Right lobe of liver (tissue), 6 donors: ENCODE results near the gene IFNA6. TPM values are rescaled to one million over a fixed set of nuclear protein-coding genes. Genes with fewer than 3 reads are reported as not detected.
"Not testable (repeated sequence)": the region's sequence is repeated elsewhere in the genome, so short reads cannot be mapped to it uniquely, and the experiment has no call there.

Source experiments
- ATAC-seq, 4 donors: fragments of 200-7000 bp; cut with Tn5 transposase; one replicate each; pipeline ENCODE4 v1.9.1; 2020; ENCODE audit warnings: mild to moderate bottlenecking in 4 of 4, moderate library complexity in 4 of 4
- DNase-seq, 3 donors: peaks; one replicate each; pipeline ENCODE4 v3.0.0-alpha.2; 2020
- H3K27ac ChIP-seq, 3 donors: fragments of 200-600 bp; one replicate each; pipeline ENCODE4 v1.8.0; 2022
- H3K27me3 ChIP-seq, 2 donors: fragments of 200-600 bp; one replicate each; pipeline ENCODE4 v1.8.0; 2022
- H3K36me3 ChIP-seq, 4 donors: fragments of 200-600 bp; sonication (generic) in 1 of 4; one replicate each; pipeline versions ENCODE4 v1.5.1 to v1.8.0; 2017 to 2022; ENCODE audit warnings: control low read depth in 1 of 4
- H3K4me1 ChIP-seq, 4 donors: fragments of 200-600 bp; sonication (generic) in 1 of 4; one replicate each; pipeline versions ENCODE4 v1.5.1 to v1.8.0; 2017 to 2022; ENCODE audit warnings: control low read depth in 1 of 4
- H3K4me3 ChIP-seq, 3 donors: fragments of 200-600 bp; one replicate each; pipeline ENCODE4 v1.8.0; 2022
- H3K9me3 ChIP-seq, 4 donors: fragments of 200-600 bp; sonication (generic) in 1 of 4; one replicate each; pipeline versions ENCODE4 v1.5.1 to v1.8.0; 2017 to 2022; ENCODE audit warnings: control low read depth in 1 of 4
- CTCF ChIP-seq, 4 donors: fragments of 200-600 bp in 3 of 4; fragments of 450-650 bp in 1 of 4; IDR thresholded peaks; one replicate each; pipeline versions ENCODE4 v1.5.1 to v1.8.0; 2016 to 2022; ENCODE audit warnings: antibody characterized with exemption in 4 of 4, mild to moderate bottlenecking in 2 of 4
- POLR2A ChIP-seq: fragments of 450-650 bp; IDR thresholded peaks from one replicate; pipeline ENCODE4 v1.6.1; 2017; ENCODE audit warnings: antibody characterized with exemption, mild to moderate bottlenecking
- WGBS: methylation state at CpG from one replicate; pipeline ENCODE4 v1.1.6; 2018; ENCODE audit warnings: low coverage, low lambda C conversion rate; ENCODE audit not compliant: insufficient coverage; ENCODE audit errors: missing lambda C conversion rate; 5-methylcytosine and 5-hydroxymethylcytosine counted together
- intact Hi-C, 2 donors: fragments of 100-400 bp; cut with DNase I; formaldehyde crosslinking; loops; one replicate each; pipeline versions ENCODE4 v1.11.2 to v1.14.1; 2022
- total RNA-seq, 6 experiments: library from RNA; depleted of rRNA in 2 of 6; stranded (reverse); fragments of >200 nt in 2 of 6; fragmentation: NEBNext Ultra II Directional in 3 of 6; extraction: Animal tissue kit (Norgen Biotek cat#: 25700) in 3 of 6; gene quantifications; one replicate each; pipeline versions ENCODE4 v1.1.0 to v1.2.4, GENCODE V29; 2016 to 2023
- donor health status: DM: no; HTN: yes; CAD: no.
- donor health status: DM: no; HTN: no; CAD: no.
- donor health status: DM: no; HTN: no; CAD: no.
- donor health status: DM: no; HTN: yes; CAD: no.
- donor health status: DM: no; HTN: yes; CAD: no.

The IFNA6 gene
- total RNA-seq, 6 experiments from 2014 or later: not detected

- H3K9me3 ChIP-seq: no peaks in the 10 kb centered on the region
- peaks cover 6 to 19% of the 10 kb centered on the region in 2 donors for H3K27me3 ChIP-seq
- 61% methylated on average over 4 of the region's 6 CpGs for WGBS
- no peaks in the 10 kb centered on the region for H3K4me1 ChIP-seq
- no peak for TF ChIP-seq POLR2A
- TF ChIP-seq CTCF (IDR thresholded peaks at IDR 0.05): peak in 3 of 4 donors; percentile 15 to 23 (median 21)
- H3K27ac ChIP-seq: no peak overlapping the region
- ATAC-seq: peak; percentile 39 to 71 (median 59)
- no peaks in the 10 kb centered on the region for H3K36me3 ChIP-seq
- no peak overlapping the region for H3K4me3 ChIP-seq
- DNase-seq: no peak
- intact Hi-C loops: loop anchor here in 1 of 2 donors (5.0 kb wide), 1 partner anchor 70 kb away; no protein-coding TSS in a partner anchor
These were observed 41.6 kb upstream of the IFNA6 start for GRCh38 chr9:21392270-21392669.

- Histone ChIP-seq H3K36me3 (no peaks in the 10 kb centered on the region), H3K4me3 (no peak within 1 kb of the TSS), H3K27me3 (peaks cover 0 to 5% of the 10 kb centered on the region in 2 donors), H3K9me3 (no peaks in the 10 kb centered on the region), H3K4me1 (no peaks in the 10 kb centered on the region), H3K27ac (no peak within 1 kb of the TSS)
- no peak for ATAC-seq
- no peak for DNase-seq
- 30% methylated on average over 1 of the region's 1 CpG for WGBS
- TF ChIP-seq POLR2A (no peak), CTCF (IDR thresholded peaks at IDR 0.05) (no peak)
- intact Hi-C loops: no loop called here
These were observed 34.5 kb upstream of the IFNA6 start, which contains the start of gene IFNA2 for GRCh38 chr9:21385131-21385670. Gene IFNA2, minus strand, starts transcription at chr9:21385398. Its CDS starts 69 bp downstream, at chr9:21385329.

- DNase-seq (no peak), ATAC-seq (no peak)
- no peak for TF ChIP-seq POLR2A
- no peak for TF ChIP-seq CTCF (IDR thresholded peaks at IDR 0.05)
- Histone ChIP-seq H3K36me3 (no peaks in the 10 kb centered on the region), H3K27me3 (peaks cover 0 to 5% of the 10 kb centered on the region in 2 donors), H3K9me3 (no peaks in the 10 kb centered on the region), H3K4me1 (no peaks in the 10 kb centered on the region), H3K27ac (no peak overlapping the region), H3K4me3 (no peak overlapping the region)
- 31% methylated on average over 4 of the region's 4 CpGs for WGBS
- intact Hi-C loops: no loop called here
These were observed 32.9 kb upstream of the IFNA6 start for GRCh38 chr9:21383627-21384026.

GRCh38 chr9:21381448-21382339 lies 31.0 kb upstream of the IFNA6 start:
- Histone ChIP-seq H3K27me3 (no peaks in the 10 kb centered on the region), H3K36me3 (no peaks in the 10 kb centered on the region), H3K27ac (no peak overlapping the region), H3K4me3 (no peak overlapping the region), H3K9me3 (no peaks in the 10 kb centered on the region), H3K4me1 (no peaks in the 10 kb centered on the region)
- intact Hi-C loops: no loop called here
- WGBS: 39% methylated on average over 5 of the region's 5 CpGs
- DNase-seq (no peak), ATAC-seq (peak; percentile 33 to 72 (median 47))
- TF ChIP-seq POLR2A: no peak
- TF ChIP-seq CTCF (IDR thresholded peaks at IDR 0.05): no peak

GRCh38 chr9:21371467-21371866 lies 20.8 kb upstream of the IFNA6 start:
- ATAC-seq, intact Hi-C loops, H3K27ac ChIP-seq: not testable (repeated sequence)

More at GRCh38 chr9:21371467-21371866, 20.8 kb upstream of the IFNA6 start:
- not testable (repeated sequence) for DNase-seq, H3K9me3 ChIP-seq, H3K27me3 ChIP-seq, H3K4me3 ChIP-seq, H3K4me1 ChIP-seq, H3K36me3 ChIP-seq
- WGBS: 54% methylated on average over 4 of the region's 4 CpGs
